Mammary epithelial cell (primary cell): ENCODE measurements around the gene KIF4B.

Source experiments
- CTCF ChIP-seq, 2 donors: IDR thresholded peaks in 1 of 2; conservative IDR thresholded peaks in 1 of 2; 2 replicates each; pipeline ENCODE4 v1.5.1; 2011 to 2012; ENCODE audit warnings: inconsistent platforms in 2 of 2, low read length in 2 of 2, mild to moderate bottlenecking in 2 of 2, control low read depth in 1 of 2, low read depth in 1 of 2; ENCODE audit not compliant: insufficient read depth in 1 of 2; ENCODE audit errors: extremely low read depth in 1 of 2
- EZH2 ChIP-seq: IDR thresholded peaks from 2 replicates; pipeline ENCODE4 v1.6.1; 2012; ENCODE audit warnings: low read length, inconsistent platforms, borderline replicate concordance

GRCh38 chr5:154972476-154973080 lies 41.0 kb upstream of the KIF4B start:
- TF ChIP-seq CTCF (conservative IDR thresholded peaks at IDR 0.05 in 1 of 2, IDR thresholded peaks at IDR 0.05 in 1 of 2; ENCODE audit: extremely low read depth in 1 of 2, insufficient read depth in 1 of 2, low read depth in 1 of 2, low read length in 2 of 2), result peak; percentile 64 to 80
- no peak for TF ChIP-seq EZH2
